Kidney (tissue), 14 donors: ENCODE data around the gene MUSTN1. TPM values are rescaled to one million over a fixed set of nuclear protein-coding genes. Genes with fewer than 3 reads are reported as not detected.
A peak's percentile ranks its signal among the peaks of the same experiment; 100 is the strongest.

Experiments used
- DNase-seq, 5 donors: peaks; one replicate each; pipeline ENCODE4 v3.0.0-alpha.2; 2013 to 2020
- FAIRE-seq: peaks from 2 replicates; lab custom pipeline; 2012; peaks lifted over from hg19 to GRCh38; lab: Jason Lieb, UNC
- H3K27ac ChIP-seq, 2 donors: one replicate each; pipeline ENCODE4 v1.7.0; 2013; ENCODE audit warnings: low read depth in 2 of 2, low read length in 2 of 2, inconsistent platforms in 1 of 2
- H3K27me3 ChIP-seq: one replicate; pipeline ENCODE4 v1.7.1; 2013; ENCODE audit warnings: low read length, inconsistent platforms; ENCODE audit not compliant: control insufficient read depth, insufficient read depth
- H3K36me3 ChIP-seq, 3 donors: one replicate each; pipeline versions ENCODE4 v1.7.0 to v1.7.1; 2013; ENCODE audit warnings: low read length in 3 of 3, control low read depth in 1 of 3, inconsistent platforms in 1 of 3; ENCODE audit not compliant: insufficient read depth in 3 of 3, control insufficient read depth in 2 of 3
- H3K4me1 ChIP-seq, 3 donors: one replicate each; pipeline versions ENCODE4 v1.7.0 to v1.7.1; 2013; ENCODE audit warnings: low read length in 3 of 3, inconsistent platforms in 1 of 3, low read depth in 1 of 3; ENCODE audit not compliant: control insufficient read depth in 2 of 3, insufficient read depth in 2 of 3
- H3K4me3 ChIP-seq, 3 donors: one replicate each; pipeline versions ENCODE4 v1.7.0 to v1.8.1; 2013; ENCODE audit warnings: low read length in 3 of 3, control low read depth in 1 of 3, inconsistent platforms in 1 of 3
- H3K9ac ChIP-seq, 3 donors: one replicate each; pipeline versions ENCODE4 v1.7.0 to v1.7.1; 2013; ENCODE audit warnings: low read length in 3 of 3, control low read depth in 1 of 3, inconsistent platforms in 1 of 3
- H3K9me3 ChIP-seq, 3 donors: one replicate each; pipeline versions ENCODE4 v1.7.0 to v1.7.1; 2013; ENCODE audit warnings: low read length in 3 of 3, control low read depth in 1 of 3, inconsistent platforms in 1 of 3; ENCODE audit not compliant: control insufficient read depth in 2 of 3, insufficient read depth in 1 of 3
- CTCF ChIP-seq: IDR thresholded peaks from 3 replicates; pipeline ENCODE4 v1.5.1; 2012; ENCODE audit warnings: mild to moderate bottlenecking, moderate library complexity, borderline replicate concordance; ENCODE audit not compliant: insufficient read depth; ENCODE audit errors: extremely low read depth
- intact Hi-C: fragments of 100-400 bp; cut with DNase I; formaldehyde crosslinking; loops from one replicate; pipeline ENCODE4 v1.11.1; 2022
- polyA plus RNA-seq: library from polyadenylated mRNA; stranded (reverse); fragments of 350-450 nt; fragmentation: Illumina TruSeq; extraction: RNeasy Lipid Tissue Mini Kit (QIAGEN cat#74804); gene quantifications from one replicate; pipeline ENCODE4 v1.2.3, GENCODE V29; 2014; ENCODE audit warnings: low read depth, low replicate concordance; ENCODE audit not compliant: insufficient read depth
- total RNA-seq: library from RNA; stranded (reverse); fragmentation: NEBNext Ultra II Directional; extraction: Animal tissue kit (Norgen Biotek cat#: 25700); gene quantifications from one replicate; pipeline ENCODE4 v1.2.1, GENCODE V29; 2021
- donor health status: control.
- donor health status: control.
- donor health status: control.
- donor health status: control.
- donor health status: control.
- donor health status: DM: yes; HTN: yes; CAD: no.
- donor health status: Normal renal cell carcinoma (clear cell type).

The MUSTN1 gene
- total and polyA plus RNA-seq, 2 donors from 2014 or later, result 18.6 to 47.8 TPM

- TF ChIP-seq CTCF, result no peak
- Histone ChIP-seq H3K4me1 (no peaks in the 10 kb centered on the region), H3K9ac (no peak overlapping the region), H3K9me3 (no peaks in the 10 kb centered on the region), H3K36me3 (peaks cover under 1 to 9% (median 3%) of the 10 kb centered on the region in 3 donors), H3K27ac (no peak overlapping the region), H3K27me3 (no peaks in the 10 kb centered on the region), H3K4me3 (no peak overlapping the region)
- FAIRE-seq (no peak), DNase-seq (no peak)
- intact Hi-C loops, result no loop called here
These were observed 22.3 kb upstream of the MUSTN1 start for GRCh38 chr3:52857133-52857532.

DNA sequence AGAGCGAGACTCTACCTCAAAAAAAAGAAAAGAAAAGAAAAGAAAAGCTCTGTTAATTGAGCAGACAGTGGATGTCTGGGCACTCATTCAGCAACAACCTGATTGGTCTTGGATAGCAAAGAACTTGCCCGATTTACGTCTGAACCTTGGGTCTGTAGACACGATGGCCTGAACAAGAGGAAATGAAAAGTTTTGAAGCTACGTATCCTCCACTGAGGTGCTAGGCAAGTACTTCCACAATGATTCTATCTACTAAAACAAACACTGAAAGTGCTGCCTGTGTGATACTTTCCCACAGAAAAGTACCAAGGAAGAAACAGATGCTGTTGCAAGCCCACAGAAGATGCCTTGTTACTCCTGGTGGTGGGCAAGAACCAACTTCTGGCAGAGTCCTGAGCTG, 21.8 kb upstream of the MUSTN1 start:
- Histone ChIP-seq H3K9ac (no peak overlapping the region), H3K9me3 (no peaks in the 10 kb centered on the region), H3K27ac (no peak overlapping the region), H3K4me3 (no peak overlapping the region), H3K4me1 (no peaks in the 10 kb centered on the region), H3K36me3 (peaks cover 2 to 14% (median 7%) of the 10 kb centered on the region in 3 donors), H3K27me3 (no peaks in the 10 kb centered on the region)
- TF ChIP-seq CTCF, result no peak
- DNase-seq, result no peak
- intact Hi-C loops, result no loop called here
- no peak for FAIRE-seq

GRCh38 chr3:52854013-52854412, 19.2 kb upstream of the MUSTN1 start:
- Histone ChIP-seq H3K9me3 (no peaks in the 10 kb centered on the region), H3K36me3 (peaks cover 2 to 22% (median 12%) of the 10 kb centered on the region in 3 donors)

More at GRCh38 chr3:52854013-52854412, 19.2 kb upstream of the MUSTN1 start:
- Histone ChIP-seq H3K4me3 (no peak overlapping the region), H3K4me1 (no peaks in the 10 kb centered on the region), H3K27ac (no peak overlapping the region), H3K9ac (no peak overlapping the region), H3K27me3 (no peaks in the 10 kb centered on the region)
- DNase-seq, result peak in 2 of 5 donors; percentile 39 to 55
- no peak for FAIRE-seq
- no peak for TF ChIP-seq CTCF
- intact Hi-C loops, result no loop called here
